Immature natural killer cell (primary cell): ENCODE results near the gene NCOA5. TPM values are rescaled to one million over a fixed set of nuclear protein-coding genes. Genes with fewer than 3 reads are reported as not detected.
A peak's percentile ranks its signal among the peaks of the same experiment; 100 is the strongest.

Experiments
- DNase-seq, 3 donors: peaks; one replicate each; pipeline ENCODE4 v3.0.0; 2022; ENCODE audit warnings: mixed read lengths in 1 of 3
- H3K27ac Mint-ChIP-seq, 6 donors: one replicate each; pipeline ENCODE4 v1.8.0; 2020; ENCODE audit warnings: mixed read lengths in 6 of 6, mild to moderate bottlenecking in 5 of 6, inconsistent platforms in 4 of 6, moderate library complexity in 3 of 6
- H3K27me3 Mint-ChIP-seq, 3 donors: one replicate each; pipeline ENCODE4 v1.8.0; 2020 to 2021; ENCODE audit warnings: low read depth in 3 of 3, mild to moderate bottlenecking in 3 of 3, mixed read lengths in 3 of 3, moderate library complexity in 3 of 3, inconsistent platforms in 1 of 3
- H3K36me3 Mint-ChIP-seq, 3 donors: one replicate each; pipeline ENCODE4 v1.8.0; 2020; ENCODE audit warnings: mixed read lengths in 3 of 3, inconsistent platforms in 2 of 3, mild to moderate bottlenecking in 2 of 3
- H3K4me1 Mint-ChIP-seq, 2 donors: one replicate each; pipeline ENCODE4 v1.8.0; 2020; ENCODE audit warnings: inconsistent platforms in 2 of 2, mild to moderate bottlenecking in 2 of 2, mixed read lengths in 2 of 2, moderate library complexity in 1 of 2
- H3K4me3 Mint-ChIP-seq, 5 donors: one replicate each; pipeline ENCODE4 v1.8.0; 2020; ENCODE audit warnings: mild to moderate bottlenecking in 5 of 5, mixed read lengths in 5 of 5, inconsistent platforms in 3 of 5, moderate library complexity in 3 of 5
- H3K9me3 Mint-ChIP-seq, 6 donors: one replicate each; pipeline ENCODE4 v1.8.0; 2020; ENCODE audit warnings: mild to moderate bottlenecking in 6 of 6, mixed read lengths in 6 of 6, inconsistent platforms in 4 of 6, moderate library complexity in 3 of 6
- polyA plus RNA-seq, 3 donors: library from polyadenylated mRNA; unstranded; fragments of 300-500 nt; fragmentation: Illumina TruSeq; gene quantifications; one replicate each; pipeline ENCODE4 v1.2.3, GENCODE V29; 2021

NCOA5 gene
- polyA plus RNA-seq, 3 donors from 2014 or later: 12.9 to 30.7 (median 14.0) TPM

DNA sequence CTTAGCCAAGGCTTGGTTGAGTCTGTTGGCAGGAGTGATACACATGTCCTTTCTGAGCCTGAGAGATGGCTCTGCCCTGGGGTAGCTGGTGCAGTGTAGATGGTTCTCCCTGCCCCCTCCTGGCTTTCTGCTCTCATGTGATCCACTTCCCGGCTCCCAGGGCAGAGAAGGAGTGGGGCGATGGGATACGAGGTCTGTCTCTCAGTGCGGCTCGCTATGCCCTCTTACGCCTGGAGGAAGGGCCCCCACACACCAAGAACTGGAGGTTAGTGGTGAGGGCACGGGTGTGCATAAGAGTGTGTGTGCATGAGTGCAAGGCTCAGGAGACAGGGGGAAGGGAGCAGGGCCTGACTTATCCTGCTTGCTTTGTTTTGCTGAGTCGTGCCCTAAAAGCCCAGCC, 41.9 kb downstream of the NCOA5 start:
- no peaks in the 10 kb centered on the region for H3K4me1 Mint-ChIP-seq
- DNase-seq: no peak
- H3K9me3 Mint-ChIP-seq: no peaks in the 10 kb centered on the region
- peaks cover 2 to 5% (median 2%) of the 10 kb centered on the region in 3 donors for H3K27me3 Mint-ChIP-seq
- H3K4me3 Mint-ChIP-seq: no peak overlapping the region
- no peaks in the 10 kb centered on the region for H3K36me3 Mint-ChIP-seq
- no peak overlapping the region for H3K27ac Mint-ChIP-seq

GRCh38 chr20:46046588-46047310, 43.0 kb downstream of the NCOA5 start:
- H3K4me1 Mint-ChIP-seq: no peaks in the 10 kb centered on the region
- H3K36me3 Mint-ChIP-seq: no peaks in the 10 kb centered on the region
- DNase-seq: no peak
- no peaks in the 10 kb centered on the region for H3K9me3 Mint-ChIP-seq
- H3K4me3 Mint-ChIP-seq: no peak overlapping the region
- peaks cover 2 to 11% (median 5%) of the 10 kb centered on the region in 3 donors for H3K27me3 Mint-ChIP-seq
- no peak overlapping the region for H3K27ac Mint-ChIP-seq

DNA sequence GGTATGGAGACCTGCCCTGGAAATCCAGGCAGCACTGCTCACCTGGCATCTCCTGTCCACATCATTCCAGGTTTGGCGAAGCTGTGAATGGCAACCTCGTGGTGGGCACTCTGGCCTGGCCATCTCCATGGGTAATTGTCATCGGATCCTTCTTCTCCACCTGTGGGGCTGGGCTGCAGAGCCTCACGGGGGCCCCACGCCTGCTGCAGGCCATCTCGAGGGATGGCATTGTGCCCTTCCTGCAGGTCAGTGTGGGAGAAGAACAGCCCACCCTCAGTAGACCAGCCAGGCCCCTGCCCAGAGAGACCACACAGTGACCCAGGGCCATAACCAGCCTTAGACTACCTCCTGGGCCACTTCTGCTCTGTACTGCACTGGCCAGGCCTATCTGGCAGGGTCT, 44.9 kb downstream of the NCOA5 start:
- Mint-ChIP-seq H3K27me3 (peaks cover 2 to 18% (median 9%) of the 10 kb centered on the region in 3 donors), H3K9me3 (no peaks in the 10 kb centered on the region)

GRCh38 chr20:46043556-46043955, 46.2 kb downstream of the NCOA5 start:
- Mint-ChIP-seq H3K9me3 (no peaks in the 10 kb centered on the region), H3K4me1 (no peaks in the 10 kb centered on the region), H3K4me3 (no peak overlapping the region), H3K27me3 (peaks cover 2 to 18% (median 11%) of the 10 kb centered on the region in 3 donors), H3K27ac (no peak overlapping the region), H3K36me3 (no peaks in the 10 kb centered on the region)
- no peak for DNase-seq

More for the DNA sequence above, 44.9 kb downstream of the NCOA5 start:
- no peak overlapping the region for H3K4me3 Mint-ChIP-seq
- no peak for DNase-seq
- no peaks in the 10 kb centered on the region for H3K4me1 Mint-ChIP-seq
- H3K36me3 Mint-ChIP-seq: no peaks in the 10 kb centered on the region
- no peak overlapping the region for H3K27ac Mint-ChIP-seq

GRCh38 chr20:46040902-46041535, 48.7 kb downstream of the NCOA5 start:
- Mint-ChIP-seq H3K27me3 (peaks cover 2 to 22% (median 10%) of the 10 kb centered on the region in 3 donors), H3K27ac (no peak overlapping the region), H3K4me1 (no peaks in the 10 kb centered on the region), H3K4me3 (no peak overlapping the region), H3K36me3 (no peaks in the 10 kb centered on the region), H3K9me3 (no peaks in the 10 kb centered on the region)
- DNase-seq: peak in 2 of 3 donors; percentile 27 to 28

- Mint-ChIP-seq H3K27me3 (peaks cover 11 to 37% (median 20%) of the 10 kb centered on the region in 3 donors), H3K36me3 (no peaks in the 10 kb centered on the region), H3K4me3 (no peak overlapping the region)
Measured at GRCh38 chr20:46037036-46037435, 52.7 kb downstream of the NCOA5 start.

GRCh38 chr20:46036370-46036769, 53.4 kb downstream of the NCOA5 start:
- Mint-ChIP-seq H3K27ac (no peak overlapping the region), H3K4me3 (no peak overlapping the region)

More at GRCh38 chr20:46037036-46037435, 52.7 kb downstream of the NCOA5 start:
- Mint-ChIP-seq H3K27ac (no peak overlapping the region), H3K9me3 (no peaks in the 10 kb centered on the region), H3K4me1 (no peaks in the 10 kb centered on the region)
- no peak for DNase-seq

GRCh38 chr20:46035713-46036112, 54.0 kb downstream of the NCOA5 start:
- DNase-seq: no peak
- no peak overlapping the region for H3K27ac Mint-ChIP-seq
- H3K9me3 Mint-ChIP-seq: no peaks in the 10 kb centered on the region
- H3K4me3 Mint-ChIP-seq: no peak overlapping the region
- peaks cover 13 to 32% (median 20%) of the 10 kb centered on the region in 3 donors for H3K27me3 Mint-ChIP-seq
- no peaks in the 10 kb centered on the region for H3K4me1 Mint-ChIP-seq
- H3K36me3 Mint-ChIP-seq: no peaks in the 10 kb centered on the region

More at GRCh38 chr20:46036370-46036769, 53.4 kb downstream of the NCOA5 start:
- H3K4me1 Mint-ChIP-seq: no peaks in the 10 kb centered on the region
- H3K36me3 Mint-ChIP-seq: no peaks in the 10 kb centered on the region
- no peaks in the 10 kb centered on the region for H3K9me3 Mint-ChIP-seq
- H3K27me3 Mint-ChIP-seq: peaks cover 13 to 33% (median 20%) of the 10 kb centered on the region in 3 donors
- DNase-seq: no peak

DNA sequence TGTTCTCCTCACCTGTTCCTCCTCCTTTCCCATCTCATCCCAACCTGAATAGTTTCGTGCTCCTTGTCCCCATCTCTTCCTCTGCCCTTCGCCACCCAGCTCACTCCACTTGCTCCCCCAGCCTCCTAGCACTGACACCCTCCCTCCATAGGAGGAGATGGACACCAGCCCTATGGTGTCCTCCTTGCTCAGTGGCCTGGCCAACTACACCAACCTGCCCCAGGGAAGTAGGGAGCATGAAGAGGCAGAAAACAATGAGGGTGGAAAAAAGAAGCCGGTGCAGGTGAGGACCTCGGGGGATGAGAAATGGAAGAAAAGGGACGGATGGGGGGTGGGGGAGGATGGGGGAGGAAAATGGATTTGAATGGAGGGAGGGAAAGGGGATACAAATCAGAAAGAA, 54.5 kb downstream of the NCOA5 start:
- Mint-ChIP-seq H3K27ac (no peak overlapping the region), H3K4me1 (no peaks in the 10 kb centered on the region), H3K27me3 (peaks cover 13 to 30% (median 19%) of the 10 kb centered on the region in 3 donors), H3K36me3 (no peaks in the 10 kb centered on the region), H3K9me3 (no peaks in the 10 kb centered on the region), H3K4me3 (no peak overlapping the region)
- no peak for DNase-seq

- peaks cover 14 to 35% (median 20%) of the 10 kb centered on the region in 3 donors for H3K27me3 Mint-ChIP-seq
- DNase-seq: no peak
Measured at GRCh38 chr20:46034039-46034438, 55.7 kb downstream of the NCOA5 start.

DNA sequence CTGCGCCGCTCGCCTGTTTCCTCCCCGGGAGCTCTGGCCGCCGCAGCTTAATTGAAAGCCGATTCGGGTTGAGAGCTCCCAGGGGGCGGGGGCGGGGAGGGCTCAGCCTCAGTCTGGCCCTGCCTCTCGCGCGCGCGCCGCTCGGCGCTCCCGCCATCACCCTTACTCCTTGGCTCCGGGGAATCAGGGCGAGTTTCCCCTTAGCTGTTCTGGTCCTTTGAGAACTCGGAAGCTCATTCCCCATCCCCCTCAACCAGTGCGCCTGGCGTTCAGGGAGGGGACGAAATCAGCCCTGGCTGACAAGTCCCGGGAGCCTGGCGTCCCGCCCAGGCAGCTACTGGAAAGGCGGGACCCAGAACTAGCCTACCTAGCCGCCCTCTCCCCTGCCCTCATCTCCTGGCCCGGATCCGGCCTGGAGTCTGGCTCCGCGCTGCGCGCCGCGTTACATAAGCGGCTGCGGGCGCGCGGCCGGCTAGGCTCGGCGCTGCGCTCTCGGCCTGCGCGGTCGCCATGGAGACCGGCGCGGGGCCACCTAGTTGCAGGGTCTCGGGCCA, 58.0 kb downstream of the NCOA5 start:
- Mint-ChIP-seq H3K4me1 (no peaks in the 10 kb centered on the region), H3K36me3 (no peaks in the 10 kb centered on the region), H3K27ac (no peak overlapping the region), H3K27me3 (peaks cover 19 to 45% (median 19%) of the 10 kb centered on the region in 3 donors), H3K4me3 (no peak overlapping the region), H3K9me3 (no peaks in the 10 kb centered on the region)
- no peak for DNase-seq

More at GRCh38 chr20:46034039-46034438, 55.7 kb downstream of the NCOA5 start:
- no peaks in the 10 kb centered on the region for H3K36me3 Mint-ChIP-seq
- no peak overlapping the region for H3K4me3 Mint-ChIP-seq
- H3K27ac Mint-ChIP-seq: no peak overlapping the region
- no peaks in the 10 kb centered on the region for H3K4me1 Mint-ChIP-seq
- no peaks in the 10 kb centered on the region for H3K9me3 Mint-ChIP-seq

GRCh38 chr20:46031014-46031569, 58.7 kb downstream of the NCOA5 start:
- Mint-ChIP-seq H3K27ac (no peak overlapping the region), H3K27me3 (peaks cover 19 to 42% (median 24%) of the 10 kb centered on the region in 3 donors)

GRCh38 chr20:46030284-46031013, 59.3 kb downstream of the NCOA5 start:
- Mint-ChIP-seq H3K27me3 (peaks cover 18 to 36% (median 24%) of the 10 kb centered on the region in 3 donors), H3K9me3 (no peaks in the 10 kb centered on the region)
- no peak for DNase-seq

More at GRCh38 chr20:46031014-46031569, 58.7 kb downstream of the NCOA5 start:
- H3K4me3 Mint-ChIP-seq: no peak overlapping the region
- DNase-seq: no peak
- H3K9me3 Mint-ChIP-seq: no peaks in the 10 kb centered on the region
- no peaks in the 10 kb centered on the region for H3K36me3 Mint-ChIP-seq
- H3K4me1 Mint-ChIP-seq: no peaks in the 10 kb centered on the region

More at GRCh38 chr20:46030284-46031013, 59.3 kb downstream of the NCOA5 start:
- H3K27ac Mint-ChIP-seq: no peak overlapping the region
- H3K36me3 Mint-ChIP-seq: no peaks in the 10 kb centered on the region
- H3K4me1 Mint-ChIP-seq: no peaks in the 10 kb centered on the region
- H3K4me3 Mint-ChIP-seq: no peak overlapping the region
